ENCODE data around the gene DDIT4. TPM values are rescaled to one million over a fixed set of nuclear protein-coding genes. Genes with fewer than 3 reads are reported as not detected.

The DDIT4 gene
- total RNA-seq, 1 experiment from 2014 or later: 872 TPM

- Mint-ChIP-seq H3K9me3 (ENCODE audit: unreplicated experiment) (no peaks in the 10 kb centered on the region), H3K27ac (ENCODE audit: low read depth, unreplicated experiment) (no peak overlapping the region), H3K36me3 (ENCODE audit: insufficient read depth, unreplicated experiment) (peaks cover 62% of the 10 kb centered on the region), H3K27me3 (ENCODE audit: insufficient read depth, unreplicated experiment) (no peaks in the 10 kb centered on the region), H3K4me1 (ENCODE audit: insufficient read depth, unreplicated experiment) (peaks cover 4% of the 10 kb centered on the region), H3K4me3 (ENCODE audit: unreplicated experiment) (no peak overlapping the region)
- DNase-seq (ENCODE audit: unreplicated experiment): no peak
- ChIA-PET POLR2A (interaction anchor here (0.6 to 3.6 kb wide), 7 partner anchors 9 to 94 kb away, joined by 3 to 16 read pairs (median 4); partner anchors contain the start of genes ANAPC16 and DDIT4), CTCF (interaction anchor here (0.6 to 1.4 kb wide), 3 partner anchors 108 to 921 kb away, joined by 3 to 4 read pairs (median 3); no protein-coding TSS in a partner anchor)
- intact Hi-C loops (cut with micrococcal nuclease): no loop called here
- BruUV-seq (replicated peaks): no TSS peak
- no peak for TF ChIP-seq CTCF (IDR thresholded peaks at IDR 0.05; ENCODE audit: unreplicated experiment)
Observed at GRCh38 chr10:72235544-72236279, 38.0 kb upstream of the DDIT4 start.

GRCh38 chr10:72238392-72239175 is 35.1 kb upstream of the DDIT4 start:
- H3K4me3 Mint-ChIP-seq (ENCODE audit: unreplicated experiment): no peak overlapping the region
- DNase-seq (ENCODE audit: unreplicated experiment): no peak
- ChIA-PET POLR2A (interaction anchor here (0.8 to 3.6 kb wide), 9 partner anchors 8 to 81 kb away, joined by 3 to 16 read pairs (median 7); partner anchors contain the start of gene DDIT4), CTCF (interaction anchor here (0.8 to 1.9 kb wide), 4 partner anchors 16 to 92 kb away, joined by 3 to 9 read pairs (median 4); no protein-coding TSS in a partner anchor)
- BruUV-seq (replicated peaks): no TSS peak
- H3K27me3 Mint-ChIP-seq (ENCODE audit: insufficient read depth, unreplicated experiment): no peaks in the 10 kb centered on the region
- TF ChIP-seq CTCF (IDR thresholded peaks at IDR 0.05; ENCODE audit: unreplicated experiment): no peak
- H3K27ac Mint-ChIP-seq (ENCODE audit: low read depth, unreplicated experiment): no peak overlapping the region
- no peaks in the 10 kb centered on the region for H3K9me3 Mint-ChIP-seq (ENCODE audit: unreplicated experiment)
- H3K36me3 Mint-ChIP-seq (ENCODE audit: insufficient read depth, unreplicated experiment): peaks cover 41% of the 10 kb centered on the region
- H3K4me1 Mint-ChIP-seq (ENCODE audit: insufficient read depth, unreplicated experiment): peaks cover 27% of the 10 kb centered on the region
- intact Hi-C loops (cut with micrococcal nuclease): no loop called here

GRCh38 chr10:72239409-72239808 is 34.3 kb upstream of the DDIT4 start:
- CTCF ChIA-PET: no interaction called here

More at GRCh38 chr10:72239409-72239808, 34.3 kb upstream of the DDIT4 start:
- Mint-ChIP-seq H3K4me3 (ENCODE audit: unreplicated experiment) (no peak overlapping the region), H3K4me1 (ENCODE audit: insufficient read depth, unreplicated experiment) (peaks cover 36% of the 10 kb centered on the region), H3K27me3 (ENCODE audit: insufficient read depth, unreplicated experiment) (no peaks in the 10 kb centered on the region), H3K36me3 (ENCODE audit: insufficient read depth, unreplicated experiment) (peaks cover 33% of the 10 kb centered on the region), H3K9me3 (ENCODE audit: unreplicated experiment) (no peaks in the 10 kb centered on the region), H3K27ac (ENCODE audit: low read depth, unreplicated experiment) (peak overlapping the region; percentile 24)
- POLR2A ChIA-PET: interaction anchor here (1.2 to 27.1 kb wide), 5 partner anchors 10 to 81 kb away, joined by 3 to 902 read pairs (median 4); partner anchors contain the start of gene DDIT4
- intact Hi-C loops (cut with micrococcal nuclease): no loop called here
- BruUV-seq (replicated peaks): no TSS peak
- DNase-seq (ENCODE audit: unreplicated experiment): no peak
- no peak for TF ChIP-seq CTCF (IDR thresholded peaks at IDR 0.05; ENCODE audit: unreplicated experiment)

All from MCF 10A (cell line).